SK-N-SH treated with all-trans-retinoic acid at 6 μM for 48 hours (cell line): ENCODE measurements around the gene ATXN7.

Experiments used
- ATAC-seq: fragments of 200-7000 bp; cut with Tn5 transposase; 3 replicates; pipeline ENCODE4 v1.9.1; 2020; ENCODE audit warnings: mild to moderate bottlenecking, moderate library complexity
- ARNTL ChIP-seq: fragments of 450-650 bp; formaldehyde crosslinking; IDR thresholded peaks from 2 replicates; pipeline ENCODE4 v1.5.0; 2020; ENCODE audit warnings: low read depth, mild to moderate bottlenecking, moderate library complexity, borderline replicate concordance
- BACH2 ChIP-seq: fragments of 250-450 bp; sonication (Bioruptor Pico); IDR thresholded peaks from 2 replicates; pipeline ENCODE4 v1.9.0; 2021; ENCODE audit warnings: mild to moderate bottlenecking, borderline replicate concordance
- CSRNP3 ChIP-seq: fragments of 250-450 bp; sonication (Bioruptor Pico); IDR thresholded peaks from 2 replicates; pipeline ENCODE4 v1.5.1; 2021; ENCODE audit warnings: mild to moderate bottlenecking, moderate library complexity
- ESRRG ChIP-seq: fragments of 250-450 bp; sonication (Bioruptor Pico); IDR thresholded peaks from 2 replicates; pipeline ENCODE4 v1.6.1; 2021; ENCODE audit warnings: mild to moderate bottlenecking
- GLIS3 ChIP-seq: fragments of 250-450 bp; sonication (Bioruptor Pico); IDR thresholded peaks from 2 replicates; pipeline ENCODE4 v1.5.0; 2020; ENCODE audit warnings: mild to moderate bottlenecking, moderate library complexity
- OSR1 ChIP-seq: fragments of 250-450 bp; sonication (Bioruptor Pico); IDR thresholded peaks from 2 replicates; pipeline ENCODE4 v1.8.0; 2022; ENCODE audit warnings: moderate library complexity, mild to moderate bottlenecking, inconsistent platforms
- PATZ1 ChIP-seq: fragments of 250-450 bp; sonication (Bioruptor Pico); IDR thresholded peaks from 2 replicates; pipeline ENCODE4 v1.8.0; 2020; ENCODE audit warnings: mild to moderate bottlenecking, moderate library complexity, borderline replicate concordance
- POU6F1 ChIP-seq: fragments of 250-450 bp; sonication (Bioruptor Pico); IDR thresholded peaks from 2 replicates; pipeline ENCODE4 v1.8.0; 2021; ENCODE audit warnings: low read depth, mild to moderate bottlenecking, moderate library complexity, borderline replicate concordance
- PPARA ChIP-seq: fragments of 250-450 bp; sonication (Bioruptor Pico); IDR thresholded peaks from 2 replicates; pipeline ENCODE4 v1.5.0; 2020; ENCODE audit warnings: mild to moderate bottlenecking, borderline replicate concordance
- RARB ChIP-seq: fragments of 250-450 bp; sonication (Bioruptor Pico); IDR thresholded peaks from 2 replicates; pipeline ENCODE4 v1.8.0; 2021; ENCODE audit warnings: mild to moderate bottlenecking, moderate library complexity
- SNAI2 ChIP-seq: fragments of 250-450 bp; sonication (Bioruptor Pico); IDR thresholded peaks from 2 replicates; pipeline ENCODE4 v1.5.0; 2020; ENCODE audit warnings: mild to moderate bottlenecking, moderate library complexity
- TOX ChIP-seq: fragments of 250-450 bp; sonication (Bioruptor Pico); IDR thresholded peaks from 2 replicates; pipeline ENCODE4 v1.8.0; 2021; ENCODE audit warnings: mild to moderate bottlenecking, moderate library complexity, borderline replicate concordance
- TSHZ2 ChIP-seq: fragments of 250-450 bp; sonication (Bioruptor Pico); IDR thresholded peaks from 2 replicates; pipeline ENCODE4 v1.5.0; 2020; ENCODE audit warnings: mild to moderate bottlenecking, moderate library complexity
- ZFP30 ChIP-seq: fragments of 450-650 bp; formaldehyde crosslinking; IDR thresholded peaks from 2 replicates; pipeline ENCODE4 v1.5.0; 2022; ENCODE audit warnings: mild to moderate bottlenecking, moderate library complexity
- ZNF565 ChIP-seq: fragments of 450-650 bp; formaldehyde crosslinking; conservative IDR thresholded peaks from 2 replicates; pipeline ENCODE4 v1.5.0; 2020; ENCODE audit warnings: low read depth, mild to moderate bottlenecking, moderate library complexity
- ZNF70 ChIP-seq: fragments of 450-650 bp; formaldehyde crosslinking; IDR thresholded peaks from 2 replicates; pipeline ENCODE4 v1.5.0; 2020; ENCODE audit warnings: mild to moderate bottlenecking, moderate library complexity
- ZNF8 ChIP-seq: fragments of 450-650 bp; formaldehyde crosslinking; IDR thresholded peaks from 2 replicates; pipeline ENCODE4 v1.5.0; 2020; ENCODE audit warnings: mild to moderate bottlenecking, moderate library complexity

Gene ATXN7

GRCh38 chr3:63973406-63973805, 109.7 kb downstream of the ATXN7 start:
- no peak for ATAC-seq
- no peak for TF ChIP-seq PATZ1 (CRISPR knock-in tag)
- TF ChIP-seq ZNF70: no peak
- no peak for TF ChIP-seq ARNTL (CRISPR knock-in tag)

- ATAC-seq: no peak
- TF ChIP-seq TOX (CRISPR knock-in tag): no peak
- no peak for TF ChIP-seq ARNTL (CRISPR knock-in tag)
- no peak for TF ChIP-seq ESRRG (CRISPR knock-in tag)
- no peak for TF ChIP-seq PATZ1 (CRISPR knock-in tag)
- no peak for TF ChIP-seq OSR1 (CRISPR knock-in tag)
- no peak for TF ChIP-seq ZNF565 (CRISPR knock-in tag)
- TF ChIP-seq ZNF8 (CRISPR knock-in tag): no peak
- TF ChIP-seq ZNF70: no peak
These were observed 110.8 kb downstream of the ATXN7 start for GRCh38 chr3:63974451-63974850.

GRCh38 chr3:63975723-63976122, 112.1 kb downstream of the ATXN7 start:
- peak; percentile 24; the same call in 1 of the 3 replicates for ATAC-seq

GRCh38 chr3:63976161-63976871, 112.6 kb downstream of the ATXN7 start:
- no peak for ATAC-seq
- TF ChIP-seq ZFP30 (CRISPR knock-in tag) (no peak), CSRNP3 (CRISPR knock-in tag) (no peak), RARB (CRISPR knock-in tag) (no peak), TSHZ2 (CRISPR knock-in tag) (no peak), PPARA (CRISPR knock-in tag) (no peak), BACH2 (no peak), TOX (CRISPR knock-in tag) (no peak)

More at GRCh38 chr3:63975723-63976122, 112.1 kb downstream of the ATXN7 start:
- TF ChIP-seq ZNF8 (CRISPR knock-in tag) (no peak), BACH2 (no peak), SNAI2 (CRISPR knock-in tag) (no peak), ARNTL (CRISPR knock-in tag) (no peak), ZNF70 (no peak), TSHZ2 (CRISPR knock-in tag) (no peak), ESRRG (CRISPR knock-in tag) (no peak), POU6F1 (CRISPR knock-in tag) (no peak), GLIS3 (no peak)
